ENCODE data around the gene PRCP. TPM values are rescaled to one million over a fixed set of nuclear protein-coding genes. Genes with fewer than 3 reads are reported as not detected.
A peak's percentile ranks its signal among the peaks of the same experiment; 100 is the strongest.

PRCP gene
- total and polyA plus RNA-seq, 2 donors (not counting 3 experiments of a cell fraction or from before 2014, with no cell fraction given), result 170 to 277 TPM

GRCh38 chr11:82859750-82860149 lies 40.5 kb downstream of the PRCP start:
- H3K9me1 ChIP-seq (replicated peaks; ENCODE audit: control insufficient read depth, extremely low read depth, insufficient read depth, low read length), result no peaks in the 10 kb centered on the region
- BruUV-seq (replicated peaks), result no TSS peak
- peak overlapping the region; percentile 98 for H3K27ac ChIP-seq (ENCODE audit: insufficient read depth, low read depth, low read length)
- no peak overlapping the region for H3K4me3 ChIP-seq (replicated peaks in 1 of 3; ENCODE audit: insufficient read depth in 1 of 3, low read depth in 1 of 3, low read length in 3 of 3)
- TF ChIP-seq JUN (IDR thresholded peaks at IDR 0.05; ENCODE audit: borderline replicate concordance, insufficient read depth, insufficient read length, low read depth) (no peak), MYC (IDR thresholded peaks at IDR 0.05; ENCODE audit: low read depth, low read length) (no peak), CTCF (IDR thresholded peaks at IDR 0.05; ENCODE audit: extremely low read depth in 1 of 2, insufficient read depth in 1 of 2, low read depth in 1 of 2, low read length in 2 of 2) (no peak), POLR2AphosphoS5 (IDR thresholded peaks at IDR 0.05; ENCODE audit: insufficient read depth, low read depth, low read length) (no peak), EZH2 (IDR thresholded peaks at IDR 0.05; ENCODE audit: borderline replicate concordance, low read depth, low read length, severe bottlenecking) (no peak), MAX (IDR thresholded peaks at IDR 0.05; ENCODE audit: insufficient read depth, insufficient read length) (no peak), FOS (IDR thresholded peaks at IDR 0.05; ENCODE audit: borderline replicate concordance, insufficient read depth, low read length) (no peak), POLR2A (IDR thresholded peaks at IDR 0.05; ENCODE audit: low read depth, low read length) (no peak), GATA2 (IDR thresholded peaks at IDR 0.05; ENCODE audit: insufficient read depth, insufficient read length, low read depth, low read length) (no peak)
- DNase-seq (ENCODE audit: low read depth, low spot score), result no peak
- peak overlapping the region; percentile 62 for H3K9ac ChIP-seq (replicated peaks; ENCODE audit: extremely low read depth, insufficient read depth, low read length)
- H3K4me1 ChIP-seq (ENCODE audit: control insufficient read depth, extremely low read depth, insufficient read depth, low read length), result peaks cover 47% of the 10 kb centered on the region
- POLR2A ChIA-PET, result interaction anchor here (1.0 to 1.7 kb wide), 2 partner anchors 41 to 128 kb away, joined by 3 to 4 read pairs; partner anchors contain the start of gene PRCP
- intact Hi-C loops (cut with micrococcal nuclease), result loop anchor here (1.0 to 2.0 kb wide), 2 partner anchors 65 to 297 kb away; partner anchors contain the start of gene PCF11
- no peaks in the 10 kb centered on the region for H3K36me3 ChIP-seq (ENCODE audit: control insufficient read depth in 2 of 2, extremely low read depth in 1 of 2, insufficient read depth in 2 of 2, low read length in 2 of 2)
- no peak overlapping the region for H2AFZ ChIP-seq (ENCODE audit: low read depth, low read length)
- no peaks in the 10 kb centered on the region for H3K9me3 ChIP-seq (replicated peaks; ENCODE audit: control insufficient read depth, insufficient read depth, low read length)
- dilution Hi-C loops (cut with MboI; ENCODE audit: extremely low pct_ligation_motif_present, low sequenced_read_pairs), result no loop called here
- no peaks in the 10 kb centered on the region for H4K20me1 ChIP-seq (replicated peaks; ENCODE audit: control insufficient read depth, extremely low read depth, insufficient read depth, low read length)
- no peak for FAIRE-seq
- H3K4me2 ChIP-seq (ENCODE audit: insufficient read depth, low read length), result peak overlapping the region; percentile 97
- CTCF ChIA-PET, result interaction anchor here (0.8 to 3.6 kb wide), 11 partner anchors 8 to 433 kb away, joined by 3 to 62 read pairs (median 4); partner anchors contain the start of genes DDIAS, FAM181B and PRCP
- H3K79me2 ChIP-seq (ENCODE audit: control insufficient read depth, insufficient read depth, low read length), result peaks cover 7% of the 10 kb centered on the region
- no peaks in the 10 kb centered on the region for H3K27me3 ChIP-seq (ENCODE audit: control insufficient read depth in 2 of 2, insufficient read depth in 2 of 2, low read length in 2 of 2)

Measured in endothelial cell of umbilical vein (primary cell).